Omental fat pad (tissue), 4 donors: ENCODE data around the gene KLF15. TPM values are rescaled to one million over a fixed set of nuclear protein-coding genes. Genes with fewer than 3 reads are reported as not detected.

Experiments used
- ATAC-seq: fragments of 150-250 bp; one replicate; pipeline ENCODE4 v1.9.1; 2016; ENCODE audit warnings: mild to moderate bottlenecking, moderate library complexity; ENCODE audit not compliant: low FRiP score
- DNase-seq: peaks from one replicate; pipeline ENCODE4 v3.0.0-alpha.2; 2019; ENCODE audit warnings: low spot score
- CTCF ChIP-seq, 3 donors: fragments of 450-650 bp; IDR thresholded peaks; one replicate each; pipeline ENCODE4 v1.5.1; 2016 to 2017; ENCODE audit warnings: antibody characterized with exemption in 3 of 3, mild to moderate bottlenecking in 3 of 3, moderate library complexity in 2 of 3
- total RNA-seq, 4 donors: library from RNA; depleted of rRNA; stranded (reverse); fragments of >200 nt; gene quantifications; one replicate each; pipeline ENCODE4 v1.1.0, GENCODE V29; 2016

The KLF15 gene
- total RNA-seq, 4 donors from 2014 or later, result 22.3 to 73.1 (median 59.9) TPM

GRCh38 chr3:126399351-126399735 lies 42.1 kb upstream of the KLF15 start:
- ATAC-seq, result no peak

GRCh38 chr3:126398423-126399350 lies 41.5 kb upstream of the KLF15 start:
- TF ChIP-seq CTCF (IDR thresholded peaks at IDR 0.05), result no peak
- ATAC-seq (no peak), DNase-seq (no peak)

More at GRCh38 chr3:126399351-126399735, 42.1 kb upstream of the KLF15 start:
- TF ChIP-seq CTCF (IDR thresholded peaks at IDR 0.05), result no peak
- no peak for DNase-seq

DNA sequence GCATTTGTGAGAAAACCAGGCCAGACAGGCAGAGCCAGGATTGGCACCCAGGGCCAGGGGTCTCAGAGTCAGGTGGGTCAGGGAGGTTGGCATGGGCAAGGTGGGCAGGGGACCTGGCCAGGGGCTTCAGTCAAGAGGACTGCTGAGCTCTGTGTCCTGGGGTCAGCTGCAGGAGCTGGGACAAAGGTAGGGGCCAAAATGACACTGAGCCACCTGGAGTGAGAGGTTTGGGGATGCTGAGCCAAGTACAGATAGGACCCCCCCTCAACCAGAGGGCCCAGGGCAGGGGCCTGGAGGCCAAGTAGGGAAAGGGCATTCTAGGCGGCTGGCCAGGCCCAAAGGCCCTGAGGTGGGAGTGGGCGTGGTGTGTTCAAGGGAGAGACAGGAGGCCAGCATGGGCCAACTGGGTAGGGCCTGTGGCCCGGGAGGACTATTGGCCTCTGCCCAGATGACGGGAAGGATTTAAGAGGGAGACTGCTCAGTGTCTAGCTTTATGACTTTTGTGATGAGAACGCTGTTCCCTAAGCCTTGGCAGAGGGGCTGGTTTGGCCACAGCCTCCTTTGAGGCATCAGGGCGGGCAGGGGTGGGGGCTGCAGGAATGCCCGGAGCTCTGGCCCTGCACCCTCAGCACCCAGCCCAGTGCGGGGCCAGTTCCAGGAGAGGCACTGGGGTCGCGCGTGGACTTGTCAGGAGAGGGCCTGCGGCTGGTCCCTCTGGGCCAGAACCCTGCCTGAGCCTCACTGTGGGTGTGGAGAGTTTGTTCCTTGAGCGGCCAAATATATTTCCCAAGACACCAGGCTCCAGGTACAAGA lies 40.6 kb upstream of the KLF15 start:
- ATAC-seq (no peak), DNase-seq (no peak)
- TF ChIP-seq CTCF (IDR thresholded peaks at IDR 0.05), result no peak

GRCh38 chr3:126396536-126396935 lies 39.3 kb upstream of the KLF15 start:
- ATAC-seq, result no peak
- no peak for DNase-seq

GRCh38 chr3:126395846-126396513 lies 38.8 kb upstream of the KLF15 start:
- ATAC-seq, result no peak
- DNase-seq, result no peak
- no peak for TF ChIP-seq CTCF (IDR thresholded peaks at IDR 0.05)

More at GRCh38 chr3:126396536-126396935, 39.3 kb upstream of the KLF15 start:
- no peak for TF ChIP-seq CTCF (IDR thresholded peaks at IDR 0.05)

GRCh38 chr3:126394977-126395321 lies 37.7 kb upstream of the KLF15 start:
- no peak for TF ChIP-seq CTCF (IDR thresholded peaks at IDR 0.05)
- DNase-seq (no peak), ATAC-seq (no peak)
